Measurements from ENCODE around the gene PHACTR3. TPM values are rescaled to one million over a fixed set of nuclear protein-coding genes. Genes with fewer than 3 reads are reported as not detected.

PHACTR3 gene
- total and polyA plus RNA-seq, 2 donors (not counting 1 experiment from before 2014, with no cell fraction given), result not detected

- no peak for TF ChIP-seq CTCF (conservative IDR thresholded peaks at IDR 0.05 in 1 of 2, IDR thresholded peaks at IDR 0.05 in 1 of 2; ENCODE audit: low read depth in 1 of 2, low read length in 2 of 2)
- no peak overlapping the region for H2AFZ ChIP-seq (ENCODE audit: low read length)
- no peaks in the 10 kb centered on the region for H4K20me1 ChIP-seq (ENCODE audit: control insufficient read depth, extremely low read depth, insufficient read depth, low read length)
Measured at GRCh38 chr20:59673288-59673997, 69.1 kb downstream of the PHACTR3 start.

GRCh38 chr20:59673998-59674445 lies 69.7 kb downstream of the PHACTR3 start:
- Histone ChIP-seq H3K79me2 (ENCODE audit: control insufficient read depth, insufficient read depth, low read length) (no peaks in the 10 kb centered on the region), H3K9ac (ENCODE audit: insufficient read depth, low read length) (no peak overlapping the region), H3K9me3 (ENCODE audit: control insufficient read depth, insufficient read depth, low read depth, low read length) (no peaks in the 10 kb centered on the region), H3K27ac (ENCODE audit: insufficient read depth, low read length) (no peak overlapping the region), H3K4me3 (replicated peaks in 1 of 4; ENCODE audit: control extremely low read depth in 1 of 4, insufficient read depth in 1 of 4, low read depth in 3 of 4, low read length in 4 of 4) (no peak overlapping the region), H3K4me2 (ENCODE audit: extremely low read depth, insufficient read depth, low read length) (no peak overlapping the region), H2AFZ (ENCODE audit: low read length) (no peak overlapping the region), H3K4me1 (ENCODE audit: control insufficient read depth, extremely low read depth, insufficient read depth, low read length) (no peaks in the 10 kb centered on the region), H3K27me3 (ENCODE audit: control insufficient read depth, insufficient read depth, low read length) (no peaks in the 10 kb centered on the region), H3K36me3 (ENCODE audit: control insufficient read depth, insufficient read depth, low read length) (no peaks in the 10 kb centered on the region), H4K20me1 (ENCODE audit: control insufficient read depth, extremely low read depth, insufficient read depth, low read length) (no peaks in the 10 kb centered on the region)
- no peak for TF ChIP-seq EZH2 (IDR thresholded peaks at IDR 0.05; ENCODE audit: low read length, missing control alignments)
- TF ChIP-seq CTCF (conservative IDR thresholded peaks at IDR 0.05 in 1 of 2, IDR thresholded peaks at IDR 0.05 in 1 of 2; ENCODE audit: low read depth in 1 of 2, low read length in 2 of 2), result no peak
- no peak for DNase-seq (ENCODE audit: low read depth in 2 of 2)

More at GRCh38 chr20:59673288-59673997, 69.1 kb downstream of the PHACTR3 start:
- no peaks in the 10 kb centered on the region for H3K4me1 ChIP-seq (ENCODE audit: control insufficient read depth, extremely low read depth, insufficient read depth, low read length)
- H3K79me2 ChIP-seq (ENCODE audit: control insufficient read depth, insufficient read depth, low read length), result no peaks in the 10 kb centered on the region
- no peak for DNase-seq (ENCODE audit: low read depth in 2 of 2)
- H3K27ac ChIP-seq (ENCODE audit: insufficient read depth, low read length), result no peak overlapping the region
- no peak overlapping the region for H3K4me3 ChIP-seq (replicated peaks in 1 of 4; ENCODE audit: control extremely low read depth in 1 of 4, insufficient read depth in 1 of 4, low read depth in 3 of 4, low read length in 4 of 4)
- H3K36me3 ChIP-seq (ENCODE audit: control insufficient read depth, insufficient read depth, low read length), result no peaks in the 10 kb centered on the region
- H3K9me3 ChIP-seq (ENCODE audit: control insufficient read depth, insufficient read depth, low read depth, low read length), result no peaks in the 10 kb centered on the region
- no peaks in the 10 kb centered on the region for H3K27me3 ChIP-seq (ENCODE audit: control insufficient read depth, insufficient read depth, low read length)
- H3K9ac ChIP-seq (ENCODE audit: insufficient read depth, low read length), result no peak overlapping the region
- H3K4me2 ChIP-seq (ENCODE audit: extremely low read depth, insufficient read depth, low read length), result no peak overlapping the region

- TF ChIP-seq EZH2 (IDR thresholded peaks at IDR 0.05; ENCODE audit: low read length, missing control alignments) (no peak), CTCF (conservative IDR thresholded peaks at IDR 0.05 in 1 of 2, IDR thresholded peaks at IDR 0.05 in 1 of 2; ENCODE audit: low read depth in 1 of 2, low read length in 2 of 2) (no peak)
- Histone ChIP-seq H3K79me2 (ENCODE audit: control insufficient read depth, insufficient read depth, low read length) (no peaks in the 10 kb centered on the region), H3K27ac (ENCODE audit: insufficient read depth, low read length) (no peak overlapping the region), H3K9ac (ENCODE audit: insufficient read depth, low read length) (no peak overlapping the region), H4K20me1 (ENCODE audit: control insufficient read depth, extremely low read depth, insufficient read depth, low read length) (no peaks in the 10 kb centered on the region), H3K27me3 (ENCODE audit: control insufficient read depth, insufficient read depth, low read length) (no peaks in the 10 kb centered on the region), H3K9me3 (ENCODE audit: control insufficient read depth, insufficient read depth, low read depth, low read length) (no peaks in the 10 kb centered on the region), H2AFZ (ENCODE audit: low read length) (no peak overlapping the region), H3K36me3 (ENCODE audit: control insufficient read depth, insufficient read depth, low read length) (no peaks in the 10 kb centered on the region), H3K4me1 (ENCODE audit: control insufficient read depth, extremely low read depth, insufficient read depth, low read length) (no peaks in the 10 kb centered on the region), H3K4me2 (ENCODE audit: extremely low read depth, insufficient read depth, low read length) (no peak overlapping the region), H3K4me3 (replicated peaks in 1 of 4; ENCODE audit: control extremely low read depth in 1 of 4, insufficient read depth in 1 of 4, low read depth in 3 of 4, low read length in 4 of 4) (no peak overlapping the region)
- no peak for DNase-seq (ENCODE audit: low read depth in 2 of 2)
Measured at GRCh38 chr20:59676126-59676850, 71.9 kb downstream of the PHACTR3 start.
